GM19397 (cell line): ENCODE results near the gene UMAD1.

ENCODE experiments used
- ATAC-seq: cut with Tn5 transposase; IDR thresholded peaks from one replicate; pipeline ENCODE4 v1.9.1; 2021; ENCODE audit warnings: mild to moderate bottlenecking, moderate library complexity; ENCODE audit not compliant: unreplicated experiment

UMAD1 gene

DNA sequence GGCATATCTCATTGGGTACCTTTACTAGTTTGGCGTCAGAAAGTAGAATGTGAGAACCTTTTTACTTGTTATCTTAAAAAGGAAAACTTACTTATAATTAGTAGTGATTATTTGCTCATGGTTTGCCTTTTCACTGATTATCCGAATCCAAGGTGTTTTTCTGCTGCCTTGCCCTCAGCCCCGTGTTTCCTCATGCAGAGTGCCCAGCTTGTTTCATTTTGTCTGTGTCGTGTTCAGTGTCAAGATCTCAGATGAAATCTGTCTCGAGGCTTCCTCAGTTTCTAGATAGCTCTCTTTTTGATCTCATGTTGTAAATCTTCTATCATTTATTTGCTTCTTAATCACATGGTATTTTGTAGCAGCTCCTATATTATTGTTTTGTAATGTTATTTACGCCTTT, 47.8 kb downstream of the UMAD1 start:
- ATAC-seq = no peak

DNA sequence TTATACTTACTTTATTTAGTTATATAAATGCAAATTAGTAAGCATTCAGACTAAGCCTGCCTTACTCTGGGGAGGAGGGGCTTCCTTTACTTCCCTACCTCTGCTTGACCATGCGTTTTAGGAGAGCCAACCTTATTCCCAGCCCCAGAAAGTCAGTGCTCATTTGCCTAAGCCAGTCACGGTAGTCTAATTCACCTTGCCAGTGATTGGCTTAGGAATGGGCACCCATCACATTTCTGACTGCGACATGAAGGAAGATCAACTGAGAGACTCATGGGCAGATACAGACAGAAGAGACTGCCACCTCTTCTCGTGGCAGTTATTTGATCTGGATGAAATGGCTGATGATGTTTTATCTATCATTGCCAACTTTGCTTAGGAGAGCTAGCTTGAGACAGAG, 48.4 kb downstream of the UMAD1 start:
- no peak for ATAC-seq

DNA sequence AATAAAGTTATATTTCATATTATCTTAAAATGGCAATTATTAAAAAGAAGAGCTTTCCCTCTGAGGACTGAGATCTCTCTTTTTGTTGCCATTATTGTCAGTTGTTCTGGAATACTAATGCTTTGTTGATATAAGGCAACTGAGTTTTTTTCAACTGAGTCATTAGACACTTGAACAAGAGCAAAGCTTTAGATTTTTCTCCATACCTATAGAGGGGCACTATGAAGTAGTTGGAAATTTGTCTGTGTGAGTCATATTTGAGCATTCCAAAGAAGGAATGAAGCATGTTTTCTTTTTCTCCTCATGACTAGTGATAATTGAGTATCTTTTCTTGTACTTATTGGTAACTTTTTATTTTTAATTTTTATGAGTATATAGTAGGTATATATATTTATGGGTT, 53.3 kb downstream of the UMAD1 start:
- no peak for ATAC-seq

DNA sequence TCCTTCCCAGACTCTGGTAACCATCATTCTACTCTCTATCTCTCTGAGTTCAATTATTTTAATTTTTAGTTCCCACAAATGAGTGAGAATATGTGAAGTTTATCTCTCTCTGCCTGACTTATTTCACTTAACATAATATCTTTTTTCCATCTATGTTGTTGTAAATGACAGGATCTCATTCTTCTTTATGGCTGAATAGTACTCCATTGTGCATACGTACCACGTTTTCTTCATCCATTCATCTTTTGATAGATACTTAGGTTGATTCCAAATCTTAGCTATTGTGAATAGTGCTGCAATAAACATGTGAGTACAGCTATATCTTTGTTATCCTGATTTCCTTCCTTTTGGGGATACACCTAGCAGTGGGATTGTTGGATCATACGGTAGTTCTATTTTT, 54.0 kb downstream of the UMAD1 start:
- ATAC-seq = no peak

DNA sequence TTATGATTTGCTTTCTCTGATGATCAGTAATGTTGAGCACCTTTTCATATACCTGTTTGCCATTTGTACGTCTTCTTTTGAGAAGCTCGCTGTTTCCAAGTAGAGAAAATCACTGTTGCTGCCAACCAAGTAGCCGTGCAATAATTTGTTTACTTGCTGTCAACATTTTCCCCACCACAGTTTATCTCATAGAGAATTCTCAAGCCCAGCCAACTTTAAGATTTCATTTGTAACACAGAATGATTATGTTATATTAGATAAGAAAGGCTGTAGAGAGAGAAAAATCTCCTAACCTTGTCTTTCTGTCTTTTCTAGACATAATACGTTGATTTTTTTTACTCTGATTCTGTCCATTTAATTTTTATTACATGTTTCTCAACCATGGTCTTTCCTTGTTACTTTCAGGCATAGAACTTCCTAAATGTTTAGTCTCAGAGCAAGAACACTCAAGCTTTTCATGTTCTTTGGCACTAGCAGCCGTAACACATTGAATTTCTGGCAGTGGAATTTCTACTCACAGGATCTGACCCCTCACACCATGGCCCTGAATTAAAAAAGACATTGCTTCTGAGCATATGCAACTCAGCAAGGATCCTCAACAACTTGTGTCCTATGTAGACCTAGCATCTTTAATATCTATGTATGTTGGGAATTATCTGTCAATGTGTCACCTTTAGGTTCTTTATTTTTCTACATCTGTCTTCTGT, 54.7 kb downstream of the UMAD1 start:
- no peak for ATAC-seq

DNA sequence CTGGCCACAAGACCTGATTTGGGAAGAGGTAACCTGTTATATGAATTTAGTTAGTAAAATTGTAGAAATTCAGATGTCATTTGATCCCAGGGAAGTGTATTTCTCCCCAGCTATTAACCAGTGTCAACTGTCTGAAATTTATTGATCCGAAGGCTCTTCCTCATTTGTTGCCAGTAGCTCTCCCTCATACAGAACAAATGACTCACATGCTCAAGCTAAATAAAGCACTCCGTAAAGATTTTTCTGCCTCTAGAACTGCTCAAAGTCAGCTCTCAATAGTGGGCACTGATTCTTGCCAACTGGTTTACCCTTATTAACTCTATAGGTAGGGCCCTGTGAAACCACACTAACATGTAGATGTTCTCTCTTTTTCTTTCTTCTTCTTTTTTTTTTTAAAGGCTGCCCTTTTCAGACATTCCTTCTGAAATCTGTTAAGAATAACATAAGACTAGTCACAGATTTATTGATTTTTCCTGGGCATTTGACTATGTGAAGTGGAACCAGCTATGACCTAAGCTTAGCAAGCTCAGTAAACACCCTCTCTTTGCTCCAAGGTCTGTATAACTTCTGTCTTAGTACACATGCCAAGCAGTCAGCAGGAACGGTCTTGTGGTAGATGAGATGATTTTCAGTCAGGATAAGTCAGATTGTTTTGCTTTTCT, 56.0 kb downstream of the UMAD1 start:
- no peak for ATAC-seq

DNA sequence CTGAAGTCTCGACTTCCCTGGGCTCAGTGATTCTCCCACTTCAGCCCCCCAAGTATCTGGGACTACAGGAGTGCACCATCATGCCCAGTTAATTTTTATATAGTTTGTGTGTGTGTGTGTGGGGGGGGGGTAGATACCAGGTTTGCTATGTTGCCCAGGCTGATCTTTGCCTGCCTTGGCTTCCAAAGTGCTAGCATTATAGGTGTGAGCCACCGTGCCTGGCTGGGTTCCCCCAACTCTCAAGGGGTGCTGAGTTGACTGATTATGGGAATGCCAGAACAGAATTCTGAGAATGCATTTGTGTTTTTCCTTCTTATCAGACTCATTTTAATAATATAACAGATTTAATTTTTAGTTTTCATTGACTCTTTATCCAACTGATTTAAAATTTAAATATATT, 58.4 kb downstream of the UMAD1 start:
- no peak for ATAC-seq

DNA sequence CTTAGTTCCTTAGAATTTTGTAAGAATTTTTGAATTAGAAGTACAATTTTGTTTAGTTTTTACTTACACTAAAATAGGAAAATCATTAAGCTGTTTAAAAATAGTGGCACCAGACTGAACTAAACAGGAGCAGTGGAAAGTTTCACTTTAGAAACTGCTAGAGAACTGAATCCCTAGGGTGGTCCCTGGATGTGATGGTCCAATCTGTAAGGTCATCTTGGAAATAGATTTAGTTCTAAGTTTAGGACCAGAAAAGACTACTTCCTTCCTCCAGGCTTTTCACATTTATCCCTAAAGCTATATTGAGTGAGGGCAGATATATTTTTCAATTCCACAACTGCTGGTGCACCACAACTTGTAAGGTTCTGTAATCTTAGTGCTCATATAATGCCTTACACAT, 58.8 kb downstream of the UMAD1 start:
- ATAC-seq = no peak

DNA sequence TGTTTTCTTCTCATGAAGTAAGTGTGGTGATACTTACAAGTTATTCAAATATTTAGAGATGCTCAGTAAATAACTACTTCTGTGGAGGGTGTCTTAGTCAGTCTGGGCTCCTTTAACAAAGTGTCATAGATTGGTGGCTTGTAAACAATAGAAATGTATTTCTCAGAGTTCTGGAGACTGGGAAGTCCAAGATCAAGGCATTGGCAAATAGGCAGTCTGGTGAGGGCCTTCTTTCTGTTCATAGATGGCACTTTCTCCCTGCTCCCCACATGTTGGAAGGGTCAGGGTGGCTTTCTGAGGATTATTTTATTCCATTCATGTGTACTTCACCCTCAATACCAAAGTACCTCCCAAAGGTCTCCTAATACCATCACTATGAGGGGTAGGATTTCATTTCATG, 59.4 kb downstream of the UMAD1 start:
- ATAC-seq = no peak

DNA sequence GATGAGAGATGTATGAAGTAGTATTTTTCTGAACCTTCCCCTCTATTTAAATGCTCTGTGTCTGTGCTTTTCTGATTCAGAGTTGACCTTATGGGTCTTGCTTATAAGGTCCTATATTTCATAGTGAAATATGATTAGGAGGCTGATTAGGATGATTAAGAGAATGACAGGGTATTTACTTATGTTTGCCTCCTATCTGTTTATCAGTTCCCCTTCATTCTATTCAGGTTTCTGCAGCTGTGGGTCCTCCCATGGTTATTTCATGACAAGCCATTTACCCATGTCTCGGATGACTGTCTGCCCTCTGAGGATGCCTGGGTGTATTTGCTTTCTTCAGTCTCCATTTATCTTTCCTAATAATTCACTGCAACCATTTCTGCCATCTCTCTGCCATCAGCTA, 61.0 kb downstream of the UMAD1 start:
- ATAC-seq = no peak

DNA sequence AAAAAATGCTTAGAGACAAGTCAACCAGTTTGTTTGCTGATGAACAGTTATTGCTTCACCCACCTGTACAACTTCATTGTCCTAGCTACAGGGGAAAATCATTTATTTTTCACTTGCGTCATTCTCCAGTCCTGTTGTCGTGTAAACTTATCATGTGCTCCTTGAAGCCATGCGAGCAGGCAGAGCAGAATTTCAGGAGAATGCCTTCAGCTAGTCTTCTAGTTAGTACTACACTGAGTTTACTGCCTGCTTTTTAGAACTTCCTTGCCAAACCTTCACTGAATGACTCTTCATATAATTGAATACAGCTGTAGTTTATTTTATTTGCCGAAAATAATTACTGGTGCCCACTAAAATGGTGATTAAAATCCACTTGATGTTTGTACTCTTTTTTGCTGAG, 62.3 kb downstream of the UMAD1 start:
- no peak for ATAC-seq

DNA sequence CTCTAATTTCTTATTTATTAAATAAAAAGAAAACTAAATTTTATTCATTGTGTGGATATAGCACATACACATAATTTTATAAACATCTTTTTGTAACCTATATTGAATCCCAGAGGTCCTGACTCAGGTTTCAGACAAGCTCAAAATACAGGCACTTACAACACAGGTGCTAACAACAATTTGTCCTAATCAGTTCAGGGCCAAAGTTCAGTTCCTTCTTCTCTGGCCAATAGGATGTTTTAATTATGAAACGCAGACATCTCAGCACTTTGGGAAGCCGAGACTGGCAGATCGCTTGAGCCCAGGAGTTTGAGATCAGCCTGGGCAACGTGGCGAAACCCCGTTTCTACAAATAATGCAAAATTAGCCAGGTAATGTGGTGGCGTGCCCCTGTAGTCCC, 62.9 kb downstream of the UMAD1 start:
- ATAC-seq = no peak

DNA sequence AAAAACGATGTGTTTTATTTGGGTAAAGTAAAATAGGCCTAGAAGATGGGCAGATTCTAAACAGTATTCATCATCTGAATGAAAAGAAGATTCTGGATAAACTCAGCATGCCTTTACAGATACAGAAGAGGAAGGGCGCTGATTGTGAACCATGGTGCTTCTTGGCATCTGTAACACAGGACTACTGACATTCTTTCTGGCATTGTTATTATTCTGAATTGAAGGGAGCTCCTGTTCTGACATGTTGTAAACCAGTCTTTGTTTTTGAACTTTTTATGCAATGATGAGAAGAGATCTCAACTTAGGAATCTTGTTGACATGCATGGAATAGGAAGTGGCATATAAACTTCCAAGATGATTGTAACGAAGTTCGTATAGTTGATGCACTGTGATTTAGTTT, 64.3 kb downstream of the UMAD1 start:
- no peak for ATAC-seq

DNA sequence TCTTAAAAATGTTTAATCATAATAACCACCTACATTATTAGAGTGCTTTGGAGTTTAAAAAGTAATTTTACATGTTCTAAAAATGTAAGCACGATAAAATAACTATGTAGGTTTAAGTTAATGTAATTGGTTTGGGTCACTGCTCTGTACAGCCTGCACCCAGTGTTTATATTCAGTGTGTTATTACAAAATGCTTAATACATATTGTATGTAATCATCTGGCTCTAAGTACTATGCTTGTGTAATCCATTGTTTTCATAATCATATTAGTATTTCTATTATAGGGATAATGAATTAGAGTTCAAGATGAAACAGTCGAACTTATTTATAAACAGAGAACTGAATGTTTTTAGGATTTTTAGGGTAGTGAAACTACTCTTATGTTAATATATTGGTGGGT, 64.8 kb downstream of the UMAD1 start:
- ATAC-seq = no peak

DNA sequence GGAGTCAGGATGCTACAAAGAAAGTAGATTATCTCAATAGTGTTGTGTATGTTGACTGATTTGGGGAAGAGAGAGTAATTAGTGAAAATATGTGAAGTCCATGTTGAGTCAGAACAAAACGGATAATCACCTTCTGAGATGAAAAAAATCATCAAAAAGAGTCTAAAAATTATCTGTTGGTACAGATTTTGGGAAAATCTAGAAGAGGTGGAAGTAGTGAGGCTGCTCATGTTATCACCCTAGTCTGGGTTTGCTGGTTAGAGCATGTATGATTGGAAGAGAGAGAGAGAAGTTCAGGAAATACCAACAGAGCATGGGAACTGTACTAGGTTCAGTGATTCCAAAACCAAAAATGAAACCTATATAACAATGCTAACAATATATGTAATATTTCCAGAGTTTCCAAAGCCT, 65.6 kb downstream of the UMAD1 start:
- ATAC-seq = no peak

DNA sequence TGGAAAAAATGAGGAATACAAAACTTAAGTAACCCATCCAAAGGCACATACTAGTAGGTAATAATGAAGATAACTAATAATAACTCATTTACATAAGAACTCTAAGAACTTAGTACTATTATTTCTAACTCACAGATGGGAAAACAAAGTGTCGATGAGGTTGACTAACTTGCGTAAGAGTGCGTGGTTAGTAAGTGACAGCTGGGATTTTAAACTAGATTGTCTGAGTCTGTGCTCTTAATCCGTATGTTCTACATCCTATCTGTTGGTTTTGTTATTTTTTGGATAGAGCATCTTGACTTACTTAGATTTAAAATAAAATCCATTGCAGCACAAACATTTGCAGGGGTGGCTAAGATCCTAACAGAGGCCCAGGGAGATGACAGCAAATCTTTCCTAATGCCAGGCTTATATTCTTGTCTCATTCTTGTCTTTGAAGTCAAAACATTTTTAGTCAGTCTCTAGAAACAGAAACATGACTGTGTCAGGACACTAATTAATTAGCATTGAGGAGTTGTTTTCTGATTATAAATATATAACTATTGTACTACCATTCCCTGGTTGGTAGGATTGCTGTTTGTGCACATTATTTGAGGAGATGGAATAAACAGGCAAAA, 66.1 kb downstream of the UMAD1 start:
- no peak for ATAC-seq

DNA sequence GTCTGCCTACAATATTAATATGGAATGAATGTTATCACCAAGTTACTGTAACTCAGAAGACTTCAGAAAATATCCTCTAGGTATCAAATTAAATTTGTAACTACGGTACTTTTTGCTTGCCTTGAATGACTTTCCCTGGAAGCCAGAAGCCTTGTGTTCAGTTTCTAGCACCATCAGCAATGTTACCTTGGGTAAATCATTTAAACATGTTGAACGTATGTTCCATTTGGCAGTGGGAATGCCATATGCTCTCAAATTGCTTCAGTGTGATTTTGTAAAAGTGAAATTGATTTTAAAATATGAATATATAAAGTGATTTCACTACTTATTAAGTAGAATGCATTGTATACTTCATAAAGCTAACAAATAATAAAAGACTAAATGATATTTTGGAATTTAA, 66.7 kb downstream of the UMAD1 start:
- no peak for ATAC-seq

DNA sequence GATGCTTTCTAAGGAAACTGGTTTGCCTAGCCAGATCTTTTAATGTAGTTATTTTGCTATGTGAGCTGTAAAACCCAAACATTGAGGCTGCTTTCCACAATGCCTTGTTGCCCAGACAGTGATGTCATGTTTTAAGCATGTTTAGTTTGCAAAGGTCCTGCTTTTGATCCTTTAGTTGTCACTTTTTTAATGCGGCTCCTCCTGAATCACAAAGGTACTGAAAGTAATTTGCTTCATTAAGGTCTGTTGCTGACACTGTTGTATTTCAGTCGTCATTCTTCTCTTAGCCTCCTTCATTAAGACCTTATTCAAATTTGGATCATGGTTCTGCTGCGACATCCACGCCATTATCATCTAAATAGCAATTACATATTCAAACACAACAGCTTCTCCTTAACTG, 67.3 kb downstream of the UMAD1 start:
- ATAC-seq = no peak

DNA sequence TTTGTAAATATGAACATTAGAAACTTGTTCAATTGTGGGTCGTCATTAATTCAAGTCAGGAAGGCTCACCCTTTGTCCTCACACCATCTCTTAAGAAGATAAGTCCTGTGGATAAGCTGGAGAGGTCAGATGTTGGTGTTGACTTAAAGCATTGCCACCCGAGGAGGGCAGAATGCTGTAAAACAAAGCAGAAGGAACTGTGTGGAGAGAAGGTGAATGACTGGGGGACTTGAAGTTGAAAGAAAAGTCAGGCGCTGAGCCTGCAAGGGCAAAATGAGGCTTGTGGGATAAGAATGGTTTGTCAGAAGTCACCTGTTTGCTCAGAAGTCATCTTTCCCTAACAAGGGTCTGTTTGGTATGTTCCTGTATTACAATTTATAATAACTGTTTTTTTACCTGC, 68.7 kb downstream of the UMAD1 start:
- no peak for ATAC-seq

DNA sequence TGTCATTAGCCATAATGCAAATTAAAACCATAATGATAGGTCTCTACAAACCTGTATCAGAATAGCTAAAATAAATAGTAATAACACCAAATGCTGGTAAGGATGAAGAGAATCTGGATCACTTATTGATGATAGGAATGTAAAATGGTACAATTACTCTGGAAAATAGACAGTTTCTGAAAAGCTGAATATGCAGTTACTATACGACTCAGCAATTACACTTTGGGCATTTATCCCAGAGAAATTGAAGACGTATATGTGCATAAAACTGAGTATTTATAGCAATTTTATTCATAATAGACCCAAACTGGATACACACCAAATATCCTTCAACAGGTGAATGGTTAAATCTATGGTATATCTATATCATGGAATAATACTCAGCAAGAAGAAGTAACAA, 69.9 kb downstream of the UMAD1 start:
- no peak for ATAC-seq

DNA sequence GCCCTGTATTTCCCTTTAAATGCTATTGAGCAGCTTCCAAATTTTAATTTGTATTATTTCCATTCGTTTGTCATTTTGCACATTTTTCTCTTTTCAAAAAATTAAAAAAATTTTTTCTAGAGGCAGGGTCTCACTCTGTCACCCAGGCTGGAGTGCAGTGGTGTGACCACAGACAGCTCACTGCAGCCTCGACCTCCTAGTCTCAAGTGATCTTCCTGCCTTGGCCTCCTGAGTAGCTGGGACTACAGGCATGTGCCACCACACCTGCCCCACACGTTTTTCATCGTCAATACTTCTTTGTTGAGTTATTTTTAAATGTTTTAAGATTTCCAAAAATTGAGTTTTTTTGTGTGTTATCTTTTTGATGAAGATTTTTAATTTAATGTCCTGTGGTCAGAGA, 73.2 kb downstream of the UMAD1 start:
- no peak for ATAC-seq

DNA sequence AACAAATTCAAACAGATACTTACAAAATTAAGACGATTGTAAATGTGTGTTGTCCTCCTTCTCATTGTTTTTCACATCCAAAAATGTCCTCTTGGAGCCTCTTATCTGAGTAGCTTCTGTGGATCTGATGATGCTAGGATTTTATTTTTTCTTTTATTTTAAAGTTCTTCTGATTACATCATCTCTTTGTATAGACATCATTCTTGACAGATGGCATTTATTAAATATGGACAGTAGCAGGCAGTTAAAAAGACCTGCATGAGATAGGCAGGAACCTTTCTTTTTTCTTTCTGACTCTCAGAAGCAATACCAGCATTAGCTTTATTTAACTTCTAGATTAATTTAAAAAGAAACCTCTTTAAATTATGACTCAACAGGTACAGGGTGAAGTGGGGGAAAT, 77.9 kb downstream of the UMAD1 start, which contains the start of gene RPA3:
TSS of gene RPA3 (minus strand) at position 116 of the 400 bp plus-strand sequence. CDS start 78,189 bp downstream, outside the sequence.
- no peak for ATAC-seq
